Measurements from ENCODE around the gene DYNC1LI2.
A peak's percentile ranks its signal among the peaks of the same experiment; 100 is the strongest.
"Not testable (repeated sequence)": the region's sequence is repeated elsewhere in the genome, so short reads cannot be mapped to it uniquely, and the experiment has no call there.

The DYNC1LI2 gene

GRCh38 chr16:66751303-66751991 is at the start of gene DYNC1LI2:
Gene DYNC1LI2, minus strand, starts transcription at chr16:66751609. Its CDS starts 18 bp downstream, at chr16:66751591.
- DNase-seq (ENCODE audit: low spot score): peak; percentile 76

DNA sequence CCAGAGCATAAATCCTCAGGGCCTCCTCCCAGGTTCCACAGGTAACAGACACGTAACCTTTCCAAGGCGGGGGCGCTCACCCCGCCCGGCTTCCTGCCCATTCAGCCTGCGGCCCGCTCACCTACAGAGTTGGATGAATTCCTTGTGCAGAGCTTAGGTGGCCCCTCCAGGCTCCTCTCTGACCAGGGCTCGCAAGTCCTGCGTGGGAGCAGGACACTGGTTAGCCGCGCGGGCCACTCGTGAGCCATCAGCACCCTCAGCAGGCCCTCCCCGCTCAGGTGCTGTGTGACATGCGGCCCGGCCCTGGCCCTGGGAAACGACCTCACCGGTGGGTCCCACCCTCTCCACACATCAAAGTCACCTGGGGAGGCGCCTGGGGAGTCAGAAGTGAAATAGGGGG is 49.4 kb upstream of the DYNC1LI2 start:
- DNase-seq (ENCODE audit: low spot score): no peak

GRCh38 chr16:66798161-66798560 is 46.8 kb upstream of the DYNC1LI2 start:
- no peak for DNase-seq (ENCODE audit: low spot score)

- not testable (repeated sequence) for DNase-seq (ENCODE audit: low spot score)
Measured at GRCh38 chr16:66793984-66794383, 42.6 kb upstream of the DYNC1LI2 start.

GRCh38 chr16:66790130-66790733 is 38.8 kb upstream of the DYNC1LI2 start:
- no peak for DNase-seq (ENCODE audit: low spot score)

DNA sequence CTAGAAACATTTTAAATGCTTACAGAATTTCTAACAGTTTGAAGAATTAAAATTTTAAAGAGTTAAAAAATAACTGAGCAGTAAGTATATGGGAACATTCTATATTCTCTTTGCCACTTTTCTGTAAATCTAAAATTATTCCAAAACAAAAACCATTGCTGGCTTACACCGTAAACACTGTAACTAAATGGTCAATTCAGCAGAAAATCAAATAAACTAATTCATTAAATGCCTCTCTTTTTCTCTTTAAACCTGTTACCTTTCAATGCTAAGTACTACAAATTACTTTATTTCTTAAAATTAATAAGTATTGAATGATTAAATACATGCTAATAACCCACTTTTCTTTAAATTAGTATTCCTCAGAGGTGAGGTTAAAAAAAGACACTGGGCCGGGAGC is 36.0 kb upstream of the DYNC1LI2 start:
- no peak for DNase-seq (ENCODE audit: low spot score)

DNA sequence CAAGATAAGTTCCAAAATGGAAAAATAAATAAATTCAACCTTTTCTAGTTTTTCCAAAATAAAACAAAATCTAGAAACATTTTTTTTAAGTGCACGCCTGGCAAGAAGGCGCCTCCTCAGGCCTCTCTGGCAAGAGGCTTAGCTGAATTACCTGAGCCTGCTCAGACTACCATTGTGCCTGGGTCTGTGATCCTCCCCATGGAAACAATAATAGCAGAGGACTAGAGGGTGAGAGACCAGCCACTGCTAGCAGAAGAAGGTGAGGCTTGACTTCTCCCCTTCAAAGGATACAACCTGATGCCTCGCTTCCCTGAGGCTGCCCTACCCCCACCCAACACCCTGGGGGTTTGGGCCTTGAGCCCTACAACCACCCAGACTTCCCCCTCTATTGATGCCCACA is 35.1 kb upstream of the DYNC1LI2 start:
- no peak for DNase-seq (ENCODE audit: low spot score)

GRCh38 chr16:66776457-66776856 is 25.0 kb upstream of the DYNC1LI2 start:
- no peak for DNase-seq (ENCODE audit: low spot score)

DNA sequence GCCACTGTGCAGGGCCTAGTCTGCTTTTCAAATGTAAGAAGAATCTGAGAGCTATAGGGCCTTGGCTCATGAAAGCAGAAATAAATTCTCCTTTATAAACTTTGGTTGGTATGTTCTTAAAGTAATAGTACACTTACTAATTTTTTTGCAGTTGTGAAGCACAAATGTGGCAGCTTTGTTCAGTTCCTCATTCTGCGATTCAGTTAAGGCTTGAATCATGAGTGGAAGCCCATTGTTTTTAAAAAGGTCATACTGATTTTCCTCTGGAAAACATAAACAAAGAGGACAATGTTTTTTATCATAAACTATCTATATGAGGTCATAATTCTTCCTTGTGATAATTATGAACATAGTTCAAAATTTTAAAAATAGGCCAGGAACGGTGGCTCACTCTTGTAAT is 23.6 kb upstream of the DYNC1LI2 start:
- no peak for DNase-seq (ENCODE audit: low spot score)

DNA sequence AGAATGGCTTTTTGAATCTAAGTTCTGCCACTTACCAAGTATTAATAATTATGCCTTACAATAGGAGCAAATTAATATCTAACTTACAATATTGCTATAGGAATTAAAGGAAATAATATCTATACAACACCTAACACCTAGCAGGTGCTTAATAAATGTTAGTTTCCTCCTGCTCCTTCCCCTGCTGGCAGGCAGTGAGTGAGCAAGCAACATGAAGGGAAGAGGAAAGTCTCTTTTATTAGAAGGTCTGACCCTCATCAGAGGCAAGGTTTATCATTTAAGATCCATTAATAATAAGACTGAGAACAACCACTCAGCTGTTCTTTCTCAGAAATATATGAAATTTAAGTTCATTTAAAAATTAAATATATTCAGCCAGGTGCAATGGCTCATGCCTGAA is 6.7 kb upstream of the DYNC1LI2 start:
- DNase-seq (ENCODE audit: low spot score): no peak

GRCh38 chr16:66754819-66755218 is 3.4 kb upstream of the DYNC1LI2 start:
- no peak for DNase-seq (ENCODE audit: low spot score)

GRCh38 chr16:66754211-66754610 is 2.8 kb upstream of the DYNC1LI2 start:
- no peak for DNase-seq (ENCODE audit: low spot score)

- DNase-seq (ENCODE audit: low spot score): no peak
Measured at GRCh38 chr16:66752958-66753357, 1.5 kb upstream of the DYNC1LI2 start.

DNA sequence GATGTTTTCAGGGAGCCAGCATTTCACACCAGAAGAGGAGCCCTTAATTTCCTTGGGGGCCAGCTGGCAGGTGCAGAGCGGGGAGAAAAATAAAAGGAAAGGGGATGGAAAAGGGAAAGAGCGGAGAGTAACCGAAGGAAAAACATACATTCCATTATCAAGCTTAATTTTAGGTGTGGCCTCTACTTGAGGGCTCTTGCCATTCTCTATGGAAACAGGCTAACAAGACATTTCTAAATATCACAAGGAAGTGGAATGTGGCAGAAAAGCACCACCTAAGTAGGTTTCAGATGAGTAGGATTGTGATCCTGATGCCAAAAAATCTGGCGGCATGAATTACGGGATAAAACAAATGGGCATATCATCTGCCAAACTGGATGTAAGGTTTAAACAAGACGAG is 970 bp upstream of the DYNC1LI2 start:
- DNase-seq (ENCODE audit: low spot score): no peak

DNA sequence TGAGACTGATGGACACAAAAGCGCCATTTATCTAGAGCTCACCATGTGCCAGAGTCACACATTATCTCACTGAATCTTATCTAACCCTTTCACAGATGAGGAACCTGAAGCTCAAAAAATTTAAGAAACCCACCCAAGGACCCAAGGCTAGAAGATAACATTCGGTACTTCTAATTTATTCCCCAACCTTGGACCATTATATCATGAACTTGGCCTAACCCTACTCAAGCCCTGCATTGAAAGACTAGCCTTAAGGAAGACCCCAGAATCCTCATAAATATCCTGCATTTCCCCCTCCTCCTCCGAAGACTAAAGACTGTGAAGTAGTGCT is 548 bp upstream of the DYNC1LI2 start:
- DNase-seq (ENCODE audit: low spot score): no peak

DNA sequence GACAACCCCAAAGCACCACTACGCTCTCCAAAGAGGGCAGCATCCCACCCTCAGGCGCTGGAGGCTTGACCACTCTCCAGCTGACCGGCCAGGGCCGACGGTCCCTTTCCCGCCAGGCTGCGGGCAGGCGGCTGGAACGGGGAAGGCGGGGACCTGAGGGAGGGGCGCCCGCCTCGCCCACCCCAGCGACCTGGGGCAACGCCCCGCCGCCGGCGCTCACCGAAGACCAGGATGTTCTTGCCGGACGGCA is 431 bp downstream of the DYNC1LI2 start:
- no peak for DNase-seq (ENCODE audit: low spot score)

DNA sequence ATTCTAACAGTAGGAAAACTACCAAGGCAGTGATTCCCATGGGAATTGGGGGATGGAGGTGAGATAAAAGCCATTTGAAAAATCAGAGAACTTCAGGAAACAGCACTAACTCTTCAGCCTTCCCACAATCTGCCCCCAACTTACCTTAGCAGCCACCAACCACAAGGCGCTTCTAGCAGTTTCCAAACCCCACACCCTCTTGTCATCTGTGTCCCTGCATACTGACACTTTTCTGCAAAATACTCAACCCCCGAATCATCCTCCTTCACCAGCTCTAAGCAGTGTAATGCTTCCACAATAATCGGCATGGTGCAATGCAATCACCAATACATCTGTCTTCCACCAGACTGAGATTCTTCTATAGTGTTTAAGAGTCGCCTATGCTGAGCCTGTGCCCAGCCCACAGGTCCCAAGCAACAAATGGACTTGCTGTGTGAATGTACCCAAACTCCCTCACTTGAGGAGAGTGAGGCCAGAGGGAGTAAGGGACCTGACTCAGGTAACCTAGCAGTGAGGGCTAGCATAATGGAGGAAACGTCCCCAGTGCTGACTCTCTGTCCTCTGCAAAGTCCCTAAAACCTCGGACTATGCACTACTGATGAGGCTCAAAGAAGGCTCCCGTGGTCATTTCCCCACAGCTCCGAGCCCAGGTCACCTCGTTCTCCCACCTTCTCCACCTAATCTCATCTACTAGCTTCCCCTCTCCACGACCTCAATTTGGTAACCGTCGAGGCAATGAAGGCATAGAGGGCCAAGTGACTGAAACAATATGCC is 943 bp downstream of the DYNC1LI2 start:
- DNase-seq (ENCODE audit: low spot score): no peak

- DNase-seq (ENCODE audit: low spot score): peak; percentile 87
Measured at GRCh38 chr16:66746682-66747081, 4.7 kb downstream of the DYNC1LI2 start.

GRCh38 chr16:66746048-66746447 is 5.4 kb downstream of the DYNC1LI2 start:
- no peak for DNase-seq (ENCODE audit: low spot score)

- DNase-seq (ENCODE audit: low spot score): no peak
Measured at GRCh38 chr16:66741950-66742808, 9.2 kb downstream of the DYNC1LI2 start.

DNA sequence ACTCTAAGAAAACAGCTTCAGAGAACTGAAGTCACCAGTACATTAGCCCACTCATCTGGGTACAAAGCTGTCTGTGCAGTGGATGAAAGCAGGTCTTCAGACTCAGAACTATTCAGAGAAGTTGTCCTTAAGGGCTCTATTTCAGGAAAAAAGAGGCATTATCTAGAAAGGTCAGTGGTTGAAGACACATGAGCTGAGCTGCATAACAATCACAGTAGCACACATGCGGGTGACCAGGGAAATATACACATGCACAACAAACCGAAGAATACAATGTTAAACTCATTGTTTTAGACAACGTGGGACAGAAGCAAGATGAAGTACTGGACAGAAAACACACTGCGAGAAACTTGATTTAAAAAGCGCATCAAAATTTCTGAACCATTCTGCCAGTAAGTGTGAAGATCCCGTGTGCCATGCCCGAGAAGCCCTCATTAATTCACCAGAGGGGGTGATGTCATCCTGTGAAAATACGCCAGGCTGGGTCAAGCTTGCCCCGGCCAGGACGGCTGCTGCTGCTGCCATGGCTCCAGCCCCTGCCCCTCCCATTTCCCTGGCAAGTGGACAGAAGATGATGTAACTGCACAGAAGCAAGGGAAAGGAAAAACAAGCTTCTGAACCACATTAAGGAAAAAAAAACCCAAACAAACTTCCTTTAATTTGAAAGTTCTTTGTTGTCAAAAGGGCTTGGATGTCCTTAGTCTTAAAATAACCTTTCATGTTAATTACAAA is 10.1 kb downstream of the DYNC1LI2 start:
- DNase-seq (ENCODE audit: low spot score): no peak

- no peak for DNase-seq (ENCODE audit: low spot score)
Measured at GRCh38 chr16:66740533-66740932, 10.9 kb downstream of the DYNC1LI2 start.

Measured in activated CD4-positive, alpha-beta T cell treated with anti-CD3 and anti-CD28 coated beads, Interleukin-2, Interleukin-4, amounts not matched to agents 100 ng/mL and 50 ng/mL, durations not matched to agents 16 hours and 8 hours (primary cell).